HG02943 (cell line): ENCODE measurements around the gene CHGA.

Source experiments
- ATAC-seq: cut with Tn5 transposase; IDR thresholded peaks from one replicate; pipeline ENCODE4 v1.9.1; 2021; ENCODE audit warnings: mild to moderate bottlenecking, low read depth, moderate library complexity; ENCODE audit not compliant: unreplicated experiment

CHGA gene

GRCh38 chr14:92973798-92974372 lies 50.9 kb downstream of the CHGA start:
- no peak for ATAC-seq

- no peak for ATAC-seq
These were observed 51.8 kb downstream of the CHGA start for GRCh38 chr14:92974541-92975345.

- no peak for ATAC-seq
These were observed 53.3 kb downstream of the CHGA start for GRCh38 chr14:92976268-92976667.

GRCh38 chr14:92978229-92979021 lies 55.5 kb downstream of the CHGA start:
- no peak for ATAC-seq

DNA sequence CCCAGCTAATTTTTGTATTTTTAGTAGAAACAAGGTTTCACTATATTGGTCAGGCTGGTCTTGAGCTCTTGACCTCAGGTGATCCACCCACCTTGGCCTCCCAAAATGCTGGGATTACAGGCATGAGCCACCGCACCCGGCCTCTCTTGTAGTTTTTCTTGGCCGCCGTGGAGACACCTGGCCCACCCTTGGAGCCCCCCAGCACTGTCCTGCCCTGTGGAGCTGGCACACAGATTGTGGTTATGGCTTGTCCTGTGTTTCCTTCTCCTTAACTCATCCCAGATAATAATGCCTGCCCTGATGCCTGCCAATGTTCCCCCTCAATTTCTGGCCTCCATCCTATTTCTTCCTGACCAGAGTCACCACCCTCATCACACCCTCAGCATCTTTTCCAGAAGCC lies 57.9 kb downstream of the CHGA start:
- no peak for ATAC-seq

DNA sequence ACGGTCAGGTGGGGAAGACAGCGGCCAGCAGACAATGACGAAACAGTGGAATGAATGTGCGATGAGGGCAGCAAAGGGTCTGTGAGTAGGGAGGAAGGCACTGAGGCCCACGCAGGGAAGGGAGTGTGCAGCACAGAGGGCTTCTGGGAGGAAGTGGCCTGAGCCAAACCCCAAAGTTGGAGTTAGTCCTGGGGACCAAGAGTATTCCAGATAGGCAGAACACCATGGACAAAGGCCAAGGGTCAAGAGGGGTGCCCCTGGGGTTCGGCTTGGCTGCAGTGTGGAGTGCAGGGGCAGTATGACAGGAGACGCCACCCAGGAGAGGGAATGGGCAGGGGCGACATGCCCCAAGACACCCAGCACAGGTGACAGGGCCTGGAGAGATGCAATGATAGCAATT lies 58.8 kb downstream of the CHGA start:
- no peak for ATAC-seq

DNA sequence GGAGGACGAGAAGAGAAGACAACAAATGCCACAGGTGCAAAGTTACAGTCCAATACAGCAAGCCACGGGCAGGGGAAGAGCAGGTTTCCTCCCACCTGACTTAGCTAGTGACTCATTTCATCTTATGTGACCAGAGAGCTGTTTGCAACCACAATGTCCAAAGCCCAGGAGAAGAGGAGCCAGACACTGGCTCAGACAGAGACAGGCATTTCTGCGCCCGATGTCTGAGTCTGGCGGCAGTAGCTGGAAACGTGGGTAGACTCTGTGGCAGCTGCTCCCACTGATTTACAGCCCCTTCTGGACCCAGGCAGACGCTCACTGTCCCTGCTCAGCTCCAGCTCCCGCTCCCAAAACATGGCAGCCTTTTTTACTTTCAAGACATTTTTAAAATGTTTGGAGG lies 60.0 kb downstream of the CHGA start:
- ATAC-seq: no peak

- no peak for ATAC-seq
These were observed 61.3 kb downstream of the CHGA start for GRCh38 chr14:92984082-92984788.
